HPDE6-E6E7 (cell line): ENCODE results near the gene EFHC2.

Experiments used
- DNase-seq: peaks from one replicate; pipeline ENCODE4 v3.0.0; 2011; ENCODE audit warnings: missing footprints; ENCODE audit errors: extremely low spot score

The EFHC2 gene

GRCh38 chrX:44147130-44147529 lies 196.3 kb downstream of the EFHC2 start:
- no peak for DNase-seq

GRCh38 chrX:44144177-44144945 lies 199.1 kb downstream of the EFHC2 start:
- no peak for DNase-seq

GRCh38 chrX:44143061-44143602 lies 200.3 kb downstream of the EFHC2 start:
- DNase-seq = no peak

- no peak for DNase-seq
Observed at GRCh38 chrX:44130189-44130588, 213.3 kb downstream of the EFHC2 start.

GRCh38 chrX:44113337-44113736 lies 230.1 kb downstream of the EFHC2 start:
- no peak for DNase-seq

GRCh38 chrX:44106864-44107263 lies 236.6 kb downstream of the EFHC2 start:
- DNase-seq = no peak

GRCh38 chrX:44105228-44105913 lies 238.1 kb downstream of the EFHC2 start:
- no peak for DNase-seq

GRCh38 chrX:44104699-44105098 lies 238.8 kb downstream of the EFHC2 start:
- no peak for DNase-seq

- DNase-seq = no peak
Observed at GRCh38 chrX:44101281-44101680, 242.2 kb downstream of the EFHC2 start.

- no peak for DNase-seq
Observed at GRCh38 chrX:44099366-44099765, 244.1 kb downstream of the EFHC2 start.
